HG03457 (cell line): ENCODE measurements around the gene KLHDC4.
A peak's percentile ranks its signal among the peaks of the same experiment; 100 is the strongest.

Source experiments
- ATAC-seq: cut with Tn5 transposase; IDR thresholded peaks from one replicate; pipeline ENCODE4 v1.9.1; 2021; ENCODE audit warnings: moderate number of reproducible peaks; ENCODE audit not compliant: unreplicated experiment

KLHDC4 gene

GRCh38 chr16:87702325-87702811 lies 63.4 kb downstream of the KLHDC4 start:
- ATAC-seq, result peak; percentile 27

- no peak for ATAC-seq
Measured at GRCh38 chr16:87701505-87701921, 64.3 kb downstream of the KLHDC4 start.

- ATAC-seq, result no peak
Measured at GRCh38 chr16:87701078-87701460, 64.7 kb downstream of the KLHDC4 start.

- no peak for ATAC-seq
Measured at GRCh38 chr16:87700406-87701077, 65.2 kb downstream of the KLHDC4 start.

GRCh38 chr16:87698676-87699199 lies 67.0 kb downstream of the KLHDC4 start:
- no peak for ATAC-seq

- ATAC-seq, result no peak
Measured at GRCh38 chr16:87698241-87698640, 67.5 kb downstream of the KLHDC4 start.

GRCh38 chr16:87697792-87698191 lies 68.0 kb downstream of the KLHDC4 start:
- ATAC-seq, result no peak

GRCh38 chr16:87697256-87697655 lies 68.5 kb downstream of the KLHDC4 start:
- ATAC-seq, result no peak

GRCh38 chr16:87696726-87697125 lies 69.1 kb downstream of the KLHDC4 start:
- no peak for ATAC-seq

- ATAC-seq, result no peak
Measured at GRCh38 chr16:87695534-87695933, 70.3 kb downstream of the KLHDC4 start.

- no peak for ATAC-seq
Measured at GRCh38 chr16:87694441-87695125, 71.2 kb downstream of the KLHDC4 start.

- no peak for ATAC-seq
Measured at GRCh38 chr16:87693827-87694226, 72.0 kb downstream of the KLHDC4 start.

- ATAC-seq, result no peak
Measured at GRCh38 chr16:87692756-87693155, 73.0 kb downstream of the KLHDC4 start.

- ATAC-seq, result no peak
Measured at GRCh38 chr16:87692176-87692575, 73.6 kb downstream of the KLHDC4 start.

GRCh38 chr16:87691686-87692079 lies 74.1 kb downstream of the KLHDC4 start:
- ATAC-seq, result no peak

GRCh38 chr16:87690911-87691685 lies 74.7 kb downstream of the KLHDC4 start:
- ATAC-seq, result no peak

GRCh38 chr16:87689956-87690465 lies 75.8 kb downstream of the KLHDC4 start:
- no peak for ATAC-seq

GRCh38 chr16:87688876-87689815 lies 76.6 kb downstream of the KLHDC4 start:
- no peak for ATAC-seq

GRCh38 chr16:87687998-87688529 lies 77.7 kb downstream of the KLHDC4 start:
- no peak for ATAC-seq
